Measurements from ENCODE around the gene KHDC4. TPM values are rescaled to one million over a fixed set of nuclear protein-coding genes. Genes with fewer than 3 reads are reported as not detected.
A peak's percentile ranks its signal among the peaks of the same experiment; 100 is the strongest.

KHDC4 gene
- total RNA-seq, 2 donors from 2014 or later, result 32.7 to 40.5 TPM

DNA sequence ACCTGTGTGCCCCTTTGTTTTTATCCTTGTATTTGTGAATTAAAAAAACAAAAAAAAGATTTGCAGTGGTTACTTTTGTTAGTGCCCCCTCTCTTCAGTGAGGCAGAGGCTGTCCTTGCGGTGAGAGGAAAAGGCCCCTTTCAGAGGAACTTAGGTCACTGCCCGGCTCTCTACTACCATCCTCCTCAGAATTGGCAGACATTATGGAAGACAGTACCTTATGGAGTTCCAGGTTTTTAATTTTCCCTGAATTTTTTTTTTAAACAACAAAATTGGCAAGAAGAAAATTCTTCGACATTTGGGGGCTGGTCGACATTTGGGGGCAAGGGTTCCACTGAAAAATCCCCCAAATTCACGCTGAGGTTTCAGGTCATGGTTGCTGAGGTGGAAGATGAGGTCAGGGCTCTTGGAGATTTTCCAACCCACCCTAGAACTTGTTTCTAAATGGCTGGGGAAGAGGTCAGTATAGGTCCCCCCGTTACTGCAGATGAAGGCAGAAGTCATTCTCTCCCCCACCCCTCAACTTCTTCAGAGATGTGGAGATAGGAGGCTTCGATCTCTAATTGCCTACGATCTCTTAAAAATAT is 12.5 kb upstream of the KHDC4 start:
- WGBS, 2 donors, result 67 to 70% methylated on average over 8 of the region's 8 CpGs
- Histone ChIP-seq H3K27me3 (no peaks in the 10 kb centered on the region), H3K27ac (peak overlapping the region in 3 of 4 donors; percentile 32 to 84 (median 58)), H3K9me3 (no peaks in the 10 kb centered on the region), H3K4me3 (no peak overlapping the region), H3K36me3 (replicated peaks in 1 of 2; ENCODE audit: insufficient read depth in 1 of 2, low read depth in 2 of 2) (peaks cover 0 to 10% of the 10 kb centered on the region in 2 donors), H3K4me1 (peaks cover 36% of the 10 kb centered on the region)
- DNase-seq (no peak), ATAC-seq (no peak)
- intact Hi-C loops (cut with DNase I), result no loop called here
- no peak for TF ChIP-seq POLR2A (IDR thresholded peaks at IDR 0.05)
- TF ChIP-seq, protein P1, sequence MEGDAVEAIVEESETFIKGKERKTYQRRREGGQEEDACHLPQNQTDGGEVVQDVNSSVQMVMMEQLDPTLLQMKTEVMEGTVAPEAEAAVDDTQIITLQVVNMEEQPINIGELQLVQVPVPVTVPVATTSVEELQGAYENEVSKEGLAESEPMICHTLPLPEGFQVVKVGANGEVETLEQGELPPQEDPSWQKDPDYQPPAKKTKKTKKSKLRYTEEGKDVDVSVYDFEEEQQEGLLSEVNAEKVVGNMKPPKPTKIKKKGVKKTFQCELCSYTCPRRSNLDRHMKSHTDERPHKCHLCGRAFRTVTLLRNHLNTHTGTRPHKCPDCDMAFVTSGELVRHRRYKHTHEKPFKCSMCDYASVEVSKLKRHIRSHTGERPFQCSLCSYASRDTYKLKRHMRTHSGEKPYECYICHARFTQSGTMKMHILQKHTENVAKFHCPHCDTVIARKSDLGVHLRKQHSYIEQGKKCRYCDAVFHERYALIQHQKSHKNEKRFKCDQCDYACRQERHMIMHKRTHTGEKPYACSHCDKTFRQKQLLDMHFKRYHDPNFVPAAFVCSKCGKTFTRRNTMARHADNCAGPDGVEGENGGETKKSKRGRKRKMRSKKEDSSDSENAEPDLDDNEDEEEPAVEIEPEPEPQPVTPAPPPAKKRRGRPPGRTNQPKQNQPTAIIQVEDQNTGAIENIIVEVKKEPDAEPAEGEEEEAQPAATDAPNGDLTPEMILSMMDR (IDR thresholded peaks at IDR 0.05), result no peak

DNA sequence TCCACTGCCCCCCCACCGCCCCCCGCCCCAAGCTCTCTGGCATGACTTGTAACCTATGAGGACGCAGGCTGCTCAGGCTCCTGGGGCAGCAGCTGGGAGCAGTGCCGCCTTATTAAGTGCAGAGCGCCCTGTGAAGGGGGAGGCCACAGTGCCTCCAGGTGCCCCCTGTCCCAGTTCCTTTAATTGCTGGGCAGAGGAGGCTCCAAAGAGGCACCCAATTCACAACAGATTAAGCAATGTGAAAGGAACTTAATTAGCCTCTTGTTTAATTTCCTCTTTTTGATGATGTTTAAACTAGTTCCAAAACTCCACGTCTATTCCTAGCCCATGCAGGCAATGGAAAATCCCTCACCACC is 10.2 kb upstream of the KHDC4 start:
- no peak overlapping the region for H3K4me3 ChIP-seq
- intact Hi-C loops (cut with DNase I), result loop anchor here (5.0 kb wide), 1 partner anchor 48 kb away; no protein-coding TSS in a partner anchor
- H3K36me3 ChIP-seq (replicated peaks in 1 of 2; ENCODE audit: insufficient read depth in 1 of 2, low read depth in 2 of 2), result peaks cover 0 to 7% of the 10 kb centered on the region in 2 donors
- DNase-seq (no peak), ATAC-seq (no peak)
- no peak for TF ChIP-seq POLR2A (IDR thresholded peaks at IDR 0.05)
- TF ChIP-seq, protein P1 (IDR thresholded peaks at IDR 0.05), result no peak
- peaks cover 56% of the 10 kb centered on the region for H3K4me1 ChIP-seq
- 68 to 71% methylated on average over 6 of the region's 6 CpGs for WGBS, 2 donors
- peak overlapping the region in 2 of 4 donors; percentile 58 to 84 for H3K27ac ChIP-seq
- no peaks in the 10 kb centered on the region for H3K27me3 ChIP-seq
- no peaks in the 10 kb centered on the region for H3K9me3 ChIP-seq

DNA sequence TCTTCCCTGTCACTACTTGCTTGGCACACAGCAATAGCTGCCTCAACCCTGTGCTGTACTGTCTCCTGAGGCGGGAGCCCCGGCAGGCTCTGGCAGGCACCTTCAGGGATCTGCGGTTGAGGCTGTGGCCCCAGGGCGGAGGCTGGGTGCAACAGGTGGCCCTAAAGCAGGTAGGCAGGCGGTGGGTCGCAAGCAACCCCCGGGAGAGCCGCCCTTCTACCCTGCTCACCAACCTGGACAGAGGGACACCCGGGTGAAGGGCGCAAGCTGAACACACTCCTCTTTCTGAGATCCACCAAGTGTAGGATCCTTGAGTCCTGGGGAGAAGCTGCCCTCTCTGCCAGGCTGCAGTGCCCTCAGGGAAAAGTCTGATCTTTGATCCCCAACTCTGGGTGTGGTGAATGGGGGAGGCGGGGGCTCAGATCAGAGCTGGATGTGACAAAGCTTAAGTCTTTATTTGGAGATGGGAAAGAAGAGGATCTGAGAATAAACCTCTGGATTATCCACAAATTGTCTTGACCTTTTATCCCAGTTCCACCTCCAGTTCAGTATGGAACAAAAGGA is 8.4 kb upstream of the KHDC4 start:
- Histone ChIP-seq H3K36me3 (replicated peaks in 1 of 2; ENCODE audit: insufficient read depth in 1 of 2, low read depth in 2 of 2) (peaks cover 0 to 1% of the 10 kb centered on the region in 2 donors), H3K9me3 (no peaks in the 10 kb centered on the region), H3K27ac (peak overlapping the region in 3 of 4 donors; percentile 73 to 84 (median 82)), H3K4me3 (no peak overlapping the region), H3K4me1 (peaks cover 63% of the 10 kb centered on the region), H3K27me3 (no peaks in the 10 kb centered on the region)
- WGBS, 2 donors, result 87 to 90% methylated on average over 2 to 11 of the region's 11 CpGs
- ATAC-seq, result no peak
- TF ChIP-seq, protein P1 (IDR thresholded peaks at IDR 0.05), result no peak
- no peak for TF ChIP-seq POLR2A (IDR thresholded peaks at IDR 0.05)
- no peak for DNase-seq
- intact Hi-C loops (cut with DNase I), result loop anchor here (5.0 kb wide), 1 partner anchor 50 kb away; no protein-coding TSS in a partner anchor

DNA sequence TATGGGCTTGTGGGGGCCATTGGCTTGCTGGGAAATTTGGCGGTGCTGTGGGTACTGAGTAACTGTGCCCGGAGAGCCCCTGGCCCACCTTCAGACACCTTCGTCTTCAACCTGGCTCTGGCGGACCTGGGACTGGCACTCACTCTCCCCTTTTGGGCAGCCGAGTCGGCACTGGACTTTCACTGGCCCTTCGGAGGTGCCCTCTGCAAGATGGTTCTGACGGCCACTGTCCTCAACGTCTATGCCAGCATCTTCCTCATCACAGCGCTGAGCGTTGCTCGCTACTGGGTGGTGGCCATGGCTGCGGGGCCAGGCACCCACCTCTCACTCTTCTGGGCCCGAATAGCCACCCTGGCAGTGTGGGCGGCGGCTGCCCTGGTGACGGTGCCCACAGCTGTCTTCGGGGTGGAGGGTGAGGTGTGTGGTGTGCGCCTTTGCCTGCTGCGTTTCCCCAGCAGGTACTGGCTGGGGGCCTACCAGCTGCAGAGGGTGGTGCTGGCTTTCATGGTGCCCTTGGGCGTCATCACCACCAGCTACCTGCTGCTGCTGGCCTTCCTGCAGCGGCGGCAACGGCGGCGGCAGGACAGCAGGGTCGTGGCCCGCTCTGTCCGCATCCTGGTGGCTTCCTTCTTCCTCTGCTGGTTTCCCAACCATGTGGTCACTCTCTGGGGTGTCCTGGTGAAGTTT is 7.8 kb upstream of the KHDC4 start:
- no peaks in the 10 kb centered on the region for H3K36me3 ChIP-seq (replicated peaks in 1 of 2; ENCODE audit: insufficient read depth in 1 of 2, low read depth in 2 of 2)
- no peaks in the 10 kb centered on the region for H3K27me3 ChIP-seq
- intact Hi-C loops (cut with DNase I), result loop anchor here (5.0 kb wide), 1 partner anchor 50 kb away; no protein-coding TSS in a partner anchor
- ATAC-seq, result no peak
- TF ChIP-seq, protein P1 (IDR thresholded peaks at IDR 0.05), result no peak
- TF ChIP-seq POLR2A (IDR thresholded peaks at IDR 0.05), result no peak
- peaks cover 63% of the 10 kb centered on the region for H3K4me1 ChIP-seq
- H3K4me3 ChIP-seq, result no peak overlapping the region
- 77 to 93% methylated on average over 12 to 29 of the region's 29 CpGs for WGBS, 2 donors
- peak overlapping the region; percentile 73 to 84 (median 81) for H3K27ac ChIP-seq
- DNase-seq, result no peak
- no peaks in the 10 kb centered on the region for H3K9me3 ChIP-seq

Measured in body of pancreas (tissue), 4 donors.